NCI-H1417 treated with DMSO at 0.1 percent for 48 hours (cell line): ENCODE results near the gene IFTAP.
"Not testable (repeated sequence)": the region's sequence is repeated elsewhere in the genome, so short reads cannot be mapped to it uniquely, and the experiment has no call there.

ENCODE experiments used
- DNase-seq: peaks from one replicate; lab custom pipeline; 2025; lab: John Stamatoyannopoulos, UW

IFTAP gene, protein sequence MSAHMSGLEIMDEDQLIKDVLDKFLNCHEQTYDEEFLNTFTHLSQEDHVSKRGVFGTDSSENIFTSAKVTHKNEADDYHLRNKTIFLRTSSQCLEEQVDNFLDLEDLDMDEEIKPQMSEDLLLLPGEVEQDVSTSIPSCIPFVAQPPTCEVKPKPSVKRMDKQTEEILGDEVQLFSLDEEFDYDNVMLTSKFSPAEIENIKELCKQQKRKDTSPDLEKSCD

DNA sequence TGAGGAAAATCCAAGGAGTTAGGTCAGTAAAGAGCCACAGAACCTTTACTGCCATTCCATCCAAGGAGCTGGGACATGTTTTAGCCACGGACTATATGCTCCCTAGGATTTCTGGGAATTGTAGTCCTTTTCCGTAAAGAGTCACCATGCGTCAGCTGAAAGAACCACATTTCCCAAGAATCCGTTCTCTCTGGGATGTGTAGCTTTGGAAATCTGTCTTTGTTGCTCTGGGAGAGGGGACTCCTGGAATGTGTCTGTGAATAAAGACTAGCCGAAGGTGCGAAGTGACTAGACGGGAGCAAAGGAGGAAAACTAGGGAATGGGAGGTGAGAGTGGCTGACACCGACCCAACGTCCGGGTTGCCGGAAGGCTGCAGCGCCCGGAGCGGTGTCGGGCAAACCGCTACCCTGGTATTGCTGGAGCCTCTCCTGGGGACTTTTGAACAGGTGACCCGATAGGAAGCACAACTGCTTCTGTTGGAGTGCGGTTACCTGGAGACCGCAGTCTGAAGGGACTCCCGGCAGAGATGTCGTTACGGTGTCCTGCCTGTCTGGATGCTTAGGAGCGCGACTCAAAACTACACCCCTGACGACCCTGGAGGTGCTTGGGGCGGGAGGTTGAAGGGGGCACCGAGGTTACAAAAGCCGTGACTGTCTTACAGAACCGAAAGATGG lies at the start of gene IFTAP:
Gene IFTAP (plus strand): TSS at position 187 of the 674 bp plus-strand sequence. CDS start 15,602 bp downstream, outside the sequence.
- DNase-seq = peak; percentile 88

DNA sequence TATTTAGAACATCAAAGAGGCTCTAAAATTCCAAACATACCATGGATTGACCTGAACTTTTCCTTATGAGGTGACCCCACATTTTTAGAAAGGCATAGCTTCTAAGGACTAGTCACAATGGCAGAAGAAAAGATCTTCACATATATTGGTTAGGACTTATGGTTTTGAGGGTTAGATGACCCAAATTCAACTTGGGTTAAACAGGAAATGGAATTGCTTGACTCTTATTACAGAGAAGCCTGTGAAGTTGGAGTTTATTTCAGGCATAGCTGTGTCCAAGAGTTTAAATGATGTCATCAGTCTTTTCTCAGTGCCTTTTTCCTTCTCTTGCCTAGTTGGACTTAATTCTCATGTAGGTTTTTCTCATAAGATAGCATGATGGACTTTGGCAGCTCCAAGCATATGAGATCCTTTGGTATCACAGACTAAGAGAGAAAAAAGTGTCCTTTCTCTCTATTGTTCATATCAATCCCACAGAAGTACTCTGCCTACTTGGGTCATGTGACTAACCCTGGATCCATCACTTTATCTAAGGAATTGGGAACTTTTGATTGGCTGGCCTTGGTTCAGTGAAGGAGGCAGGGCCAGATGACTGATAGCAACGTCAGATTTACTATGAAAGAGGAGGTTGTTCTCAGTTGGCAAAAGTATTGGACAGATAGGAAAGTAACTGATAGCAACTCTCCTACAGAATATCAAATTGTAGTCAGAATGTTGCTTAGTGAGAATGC lies 43.8 kb upstream of the IFTAP start:
- DNase-seq = no peak

DNA sequence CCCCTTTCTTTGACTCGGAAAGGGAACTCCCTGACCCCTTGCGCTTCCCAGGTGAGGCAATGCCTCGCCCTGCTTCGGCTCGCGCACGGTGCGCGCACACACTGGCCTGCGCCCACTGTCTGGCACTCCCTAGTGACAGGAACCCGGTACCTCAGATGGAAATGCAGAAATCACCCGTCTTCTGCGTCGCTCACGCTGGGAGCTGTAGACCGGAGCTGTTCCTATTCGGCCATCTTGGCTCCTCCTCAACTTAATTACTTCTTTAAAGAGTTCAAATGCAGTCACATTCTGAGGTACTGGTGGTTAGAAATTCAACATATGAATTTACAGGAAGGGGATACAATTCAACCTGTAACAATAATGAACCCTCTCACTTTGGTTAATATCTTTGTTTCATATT lies 36.9 kb upstream of the IFTAP start:
- not testable (repeated sequence) for DNase-seq

DNA sequence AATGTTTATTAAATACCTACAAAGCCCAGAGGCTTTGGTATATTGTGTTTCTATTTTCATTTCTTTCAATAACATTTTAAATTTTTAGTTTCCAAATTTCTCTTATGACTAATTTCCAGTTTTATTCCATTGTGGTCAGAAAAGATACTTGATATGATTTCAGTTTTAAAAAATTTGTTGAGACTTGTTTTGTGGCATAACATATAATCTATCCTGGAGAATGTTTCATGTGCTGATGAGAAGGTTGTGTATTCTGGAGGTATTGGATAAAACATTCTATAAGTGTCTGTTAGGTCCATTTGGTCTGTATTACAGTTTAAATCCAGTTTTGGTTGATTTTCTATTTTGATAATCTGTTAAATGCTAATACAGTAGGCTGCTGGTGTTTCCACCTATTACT lies 36.3 kb upstream of the IFTAP start:
- DNase-seq = no peak

DNA sequence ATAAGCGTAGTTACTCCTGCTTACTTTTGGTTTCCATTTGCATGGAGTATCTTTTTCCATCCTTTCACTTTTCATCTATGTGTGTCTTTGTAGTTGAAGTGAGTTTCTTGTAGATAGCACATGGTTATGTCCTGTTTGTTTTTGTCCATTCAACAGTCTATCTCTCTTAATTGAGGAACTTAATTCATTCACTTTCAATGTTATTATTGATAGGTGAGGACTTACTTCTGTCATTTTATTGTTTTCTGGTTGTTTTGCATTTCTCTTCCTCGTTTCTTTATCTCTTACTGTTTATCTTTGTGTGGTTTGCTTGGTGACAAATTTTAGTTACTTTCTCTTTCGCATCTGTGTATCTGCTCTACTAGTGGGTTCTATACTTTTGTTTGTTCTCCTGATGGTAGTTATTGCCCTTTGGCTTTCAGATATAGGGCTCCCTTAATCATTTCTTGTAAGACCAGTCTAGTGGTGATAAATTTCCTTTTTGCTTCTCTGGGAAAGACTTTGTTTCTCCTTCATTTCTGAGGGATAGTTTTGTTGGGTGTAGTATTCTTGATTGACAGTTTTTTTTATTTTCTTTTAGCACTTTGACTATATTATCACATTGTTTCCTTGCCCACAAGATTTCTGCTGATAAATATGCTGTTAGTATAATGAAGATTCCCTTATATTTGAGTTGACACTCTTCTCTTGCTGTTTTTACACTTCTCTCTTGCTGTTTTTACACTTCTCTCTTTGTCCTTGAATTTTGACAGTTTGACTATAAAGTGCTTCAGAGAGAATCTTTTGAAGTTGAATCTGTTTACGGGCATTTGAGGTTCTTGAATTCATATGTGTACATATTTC lies 35.5 kb upstream of the IFTAP start:
- DNase-seq = no peak

DNA sequence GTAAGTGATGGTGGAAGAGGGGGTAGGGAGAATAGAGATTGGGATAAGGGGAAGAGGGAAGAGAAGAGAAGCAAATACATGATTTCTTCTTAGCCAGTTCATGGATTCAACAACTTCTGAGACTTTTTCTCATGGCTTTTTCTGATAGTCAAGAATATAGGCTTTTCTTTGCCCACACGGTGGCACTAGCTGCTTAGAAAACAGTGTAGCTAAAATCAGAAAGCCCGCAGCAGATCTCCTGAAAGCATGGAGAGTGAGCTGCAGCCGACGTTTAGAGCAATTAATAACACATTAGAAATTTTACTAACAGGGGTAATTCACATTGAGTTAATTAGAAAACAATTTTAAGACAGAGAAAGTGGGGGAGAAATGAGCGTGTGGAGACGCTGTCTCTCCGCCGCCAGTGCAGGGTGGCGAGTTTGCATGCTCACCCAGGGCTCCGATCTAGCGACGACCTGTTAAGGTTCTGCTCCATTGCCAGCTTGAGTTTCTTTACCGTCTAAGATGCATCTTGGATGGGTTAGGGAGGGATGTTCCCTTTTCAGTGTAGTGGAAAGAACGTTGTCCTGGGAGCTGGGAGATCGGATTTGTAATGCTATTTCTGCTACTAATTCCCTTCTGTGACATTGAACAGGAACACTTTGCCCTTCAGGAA lies 29.8 kb upstream of the IFTAP start:
- no peak for DNase-seq

DNA sequence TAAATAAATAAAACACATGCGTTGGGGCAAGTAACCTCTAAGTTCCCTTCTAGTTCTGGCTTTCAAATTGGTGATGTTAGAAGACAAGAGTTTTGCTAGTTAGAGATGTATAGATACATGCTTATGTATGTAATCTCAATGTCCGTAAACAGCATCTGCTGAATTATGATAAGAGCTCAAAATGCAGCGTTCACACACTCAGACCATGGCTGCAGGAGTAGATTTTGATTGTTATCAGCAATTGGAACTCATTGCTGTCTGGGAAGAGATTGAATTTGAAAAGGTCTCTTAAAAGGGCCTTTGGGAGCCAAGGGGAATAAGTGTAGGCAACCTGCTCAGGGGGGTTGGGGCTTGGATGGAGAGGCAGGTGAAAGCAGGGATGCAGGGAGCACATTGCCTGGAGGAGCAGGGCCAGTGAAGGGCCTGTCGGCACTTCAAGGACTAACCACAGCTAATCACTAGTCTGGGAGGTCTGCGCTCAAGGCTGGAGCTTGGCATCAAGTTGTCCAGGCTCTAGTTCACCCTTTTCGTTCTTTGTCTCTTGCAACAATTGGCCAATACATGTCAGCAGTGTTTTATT lies 29.2 kb upstream of the IFTAP start:
- DNase-seq = no peak

DNA sequence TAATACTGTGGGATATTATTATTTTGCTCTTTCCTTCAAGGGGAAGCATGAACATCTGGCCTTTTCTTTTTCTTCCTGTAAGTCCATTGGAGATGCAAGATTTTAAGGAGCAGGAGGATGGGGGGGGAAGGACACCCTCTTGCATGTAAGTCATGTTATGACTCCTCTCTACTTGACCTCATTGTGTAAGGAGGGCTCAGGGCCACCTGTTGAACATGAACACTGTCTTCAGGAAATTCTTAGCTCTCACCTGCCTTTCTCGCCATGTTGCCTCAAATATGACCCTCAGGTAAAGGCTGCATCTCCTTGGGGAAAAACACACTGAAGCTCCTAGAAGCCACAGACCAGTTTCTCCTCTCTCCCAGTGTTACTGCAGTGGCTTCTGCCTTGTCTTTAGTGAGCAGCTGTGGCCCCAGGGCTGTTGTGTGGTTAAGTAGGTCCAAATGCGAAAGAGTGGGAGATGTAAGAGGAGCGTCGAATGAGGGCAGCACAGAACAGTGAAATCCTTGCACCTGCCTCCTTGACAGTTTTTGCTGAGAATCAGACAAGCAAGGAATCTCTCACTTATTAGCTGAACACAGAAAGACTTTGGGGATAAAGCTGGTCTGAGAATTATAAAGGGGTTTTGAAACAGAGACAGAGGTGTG lies 27.8 kb upstream of the IFTAP start:
- DNase-seq = no peak

DNA sequence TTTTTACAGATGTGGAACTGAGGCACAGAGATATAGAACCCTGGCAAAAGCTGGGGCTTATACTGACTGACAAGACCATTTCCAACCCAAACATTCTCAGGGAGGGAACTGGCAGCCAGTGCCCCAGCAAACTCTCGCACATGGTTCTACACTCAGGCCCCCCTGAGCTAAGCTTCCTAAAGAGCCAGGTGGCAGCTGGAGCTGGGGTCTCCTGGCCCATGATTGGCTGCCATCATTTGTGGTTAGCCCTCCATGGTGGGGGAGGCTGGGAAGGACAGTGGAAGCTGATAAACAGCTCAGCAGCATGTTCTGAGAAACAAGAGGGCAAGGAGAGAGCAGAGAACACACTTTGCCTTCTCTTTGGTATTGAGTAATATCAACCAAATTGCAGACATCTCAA lies 26.6 kb upstream of the IFTAP start, which contains the start of gene RAG1:
Gene RAG1 (plus strand): TSS at position 314 of the 400 bp plus-strand sequence. CDS start 5,298 bp downstream, outside the sequence.
- DNase-seq = no peak

DNA sequence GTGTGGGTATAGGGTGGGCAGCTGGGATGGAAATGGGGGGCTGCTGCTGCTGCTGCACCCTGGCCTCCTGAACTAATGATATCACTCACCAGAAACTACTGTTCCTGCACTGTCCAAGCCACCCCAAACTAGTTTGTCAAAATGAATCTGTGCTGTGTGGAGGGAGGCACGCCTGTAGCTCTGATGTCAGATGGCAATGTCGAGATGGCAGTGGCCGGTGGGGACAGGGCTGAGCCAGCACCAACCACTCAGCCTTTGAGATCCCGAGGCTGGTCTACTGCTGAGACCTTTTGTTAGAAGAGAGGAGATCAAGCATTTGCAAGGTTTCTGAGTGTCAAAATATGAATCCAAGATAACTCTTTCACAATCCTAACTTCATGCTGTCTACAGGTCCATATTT lies 25.2 kb upstream of the IFTAP start:
- DNase-seq = no peak

DNA sequence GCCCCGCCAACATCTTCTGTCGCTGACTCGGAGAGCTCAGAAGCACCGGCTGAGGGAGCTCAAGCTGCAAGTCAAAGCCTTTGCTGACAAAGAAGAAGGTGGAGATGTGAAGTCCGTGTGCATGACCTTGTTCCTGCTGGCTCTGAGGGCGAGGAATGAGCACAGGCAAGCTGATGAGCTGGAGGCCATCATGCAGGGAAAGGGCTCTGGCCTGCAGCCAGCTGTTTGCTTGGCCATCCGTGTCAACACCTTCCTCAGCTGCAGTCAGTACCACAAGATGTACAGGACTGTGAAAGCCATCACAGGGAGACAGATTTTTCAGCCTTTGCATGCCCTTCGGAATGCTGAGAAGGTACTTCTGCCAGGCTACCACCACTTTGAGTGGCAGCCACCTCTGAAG lies 19.8 kb upstream of the IFTAP start:
- no peak for DNase-seq

DNA sequence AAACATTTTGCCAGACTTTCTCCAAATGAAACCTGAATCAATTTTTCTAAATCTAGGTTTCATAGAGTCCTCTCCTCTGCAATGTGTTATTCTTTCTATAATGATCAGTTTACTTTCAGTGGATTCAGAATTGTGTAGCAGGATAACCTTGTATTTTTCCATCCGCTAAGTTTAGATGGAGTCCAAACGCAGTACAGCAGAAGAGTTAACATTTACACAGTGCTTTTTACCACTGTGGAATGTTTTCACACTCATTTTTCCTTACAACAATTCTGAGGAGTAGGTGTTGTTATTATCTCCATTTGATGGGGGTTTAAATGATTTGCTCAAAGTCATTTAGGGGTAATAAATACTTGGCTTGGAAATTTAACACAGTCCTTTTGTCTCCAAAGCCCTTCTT lies 16.9 kb upstream of the IFTAP start:
- no peak for DNase-seq

DNA sequence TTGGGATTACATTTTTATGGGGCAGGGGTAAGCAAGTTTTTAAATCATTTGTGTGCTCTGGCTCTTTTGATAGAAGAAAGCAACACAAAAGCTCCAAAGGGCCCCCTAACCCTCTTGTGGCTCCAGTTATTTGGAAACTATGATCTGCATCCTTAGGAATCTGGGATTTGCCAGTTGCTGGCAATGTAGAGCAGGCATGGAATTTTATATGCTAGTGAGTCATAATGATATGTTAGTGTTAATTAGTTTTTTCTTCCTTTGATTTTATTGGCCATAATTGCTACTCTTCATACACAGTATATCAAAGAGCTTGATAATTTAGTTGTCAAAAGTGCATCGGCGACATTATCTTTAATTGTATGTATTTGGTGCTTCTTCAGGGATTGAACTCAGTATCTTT lies 16.4 kb upstream of the IFTAP start:
- DNase-seq = peak; percentile 6

DNA sequence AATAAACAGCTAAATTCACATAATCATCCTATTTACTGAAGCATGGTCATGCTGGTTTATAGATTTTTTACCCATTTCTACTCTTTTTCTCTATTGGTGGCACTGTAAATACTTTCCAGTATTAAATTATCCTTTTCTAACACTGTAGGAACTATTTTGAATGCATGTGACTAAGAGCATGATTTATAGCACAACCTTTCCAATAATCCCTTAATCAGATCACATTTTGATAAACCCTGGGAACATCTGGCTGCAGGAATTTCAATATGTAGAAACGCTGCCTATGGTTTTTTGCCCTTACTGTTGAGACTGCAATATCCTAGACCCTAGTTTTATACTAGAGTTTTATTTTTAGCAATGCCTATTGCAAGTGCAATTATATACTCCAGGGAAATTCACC lies 15.8 kb upstream of the IFTAP start:
- DNase-seq = no peak

DNA sequence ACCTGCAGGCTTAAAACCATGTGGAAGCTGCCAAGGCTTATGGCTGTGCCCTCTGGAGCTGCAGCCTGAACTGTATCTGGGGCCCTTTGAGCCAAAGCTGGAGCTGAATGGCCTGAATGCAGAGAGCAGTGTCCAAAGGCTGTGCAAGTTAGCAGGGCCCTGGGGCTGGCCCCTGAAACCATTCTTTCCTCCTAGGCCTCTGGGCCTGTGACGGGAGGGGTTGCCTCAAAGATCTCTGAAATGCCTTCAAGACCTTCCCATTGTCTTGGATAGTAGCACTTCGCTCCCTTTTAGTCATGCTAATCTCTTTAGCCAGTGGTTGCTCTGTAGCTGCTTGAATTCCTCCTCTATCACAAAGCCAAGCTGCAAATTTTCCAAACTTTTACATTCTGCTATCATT lies 12.8 kb upstream of the IFTAP start:
- no peak for DNase-seq

DNA sequence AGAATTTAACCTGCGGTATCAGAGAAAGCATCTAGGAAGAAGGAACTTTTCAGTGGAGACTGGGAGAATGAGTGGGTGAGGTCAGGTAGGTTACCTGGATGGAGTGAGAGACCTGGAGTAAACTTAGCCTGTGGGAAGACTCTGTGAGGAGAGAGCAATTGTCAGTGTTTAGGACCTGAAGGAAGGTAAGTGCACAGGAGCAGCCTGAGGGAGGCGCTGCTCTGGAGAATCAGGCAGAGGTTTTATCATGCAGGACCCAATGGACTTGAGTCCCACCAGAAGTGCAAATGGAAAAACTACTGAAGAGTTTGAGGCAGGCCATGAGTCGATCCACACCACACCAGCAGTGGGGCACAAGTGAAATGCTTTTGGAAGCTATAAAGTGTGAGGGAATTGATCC lies 10.6 kb upstream of the IFTAP start:
- DNase-seq = no peak

DNA sequence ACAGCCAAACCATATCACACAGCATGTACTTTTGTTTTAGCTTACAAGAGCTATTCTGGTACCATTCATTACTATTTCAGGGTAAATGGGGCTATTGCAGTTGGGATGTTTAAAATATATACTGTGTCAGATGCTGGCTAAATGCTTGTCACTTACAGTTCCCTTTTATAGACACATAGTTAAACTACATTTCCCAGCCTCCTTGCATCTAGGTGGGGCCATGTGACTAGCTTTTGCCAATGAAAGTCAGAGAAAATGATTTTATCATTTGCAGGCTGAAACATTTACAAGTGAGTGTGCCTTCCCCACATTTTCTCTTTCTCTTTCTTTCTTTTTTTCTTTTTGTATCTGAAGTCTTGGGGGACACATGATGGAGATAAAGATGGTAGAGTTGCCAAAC lies 7.8 kb upstream of the IFTAP start:
- no peak for DNase-seq

DNA sequence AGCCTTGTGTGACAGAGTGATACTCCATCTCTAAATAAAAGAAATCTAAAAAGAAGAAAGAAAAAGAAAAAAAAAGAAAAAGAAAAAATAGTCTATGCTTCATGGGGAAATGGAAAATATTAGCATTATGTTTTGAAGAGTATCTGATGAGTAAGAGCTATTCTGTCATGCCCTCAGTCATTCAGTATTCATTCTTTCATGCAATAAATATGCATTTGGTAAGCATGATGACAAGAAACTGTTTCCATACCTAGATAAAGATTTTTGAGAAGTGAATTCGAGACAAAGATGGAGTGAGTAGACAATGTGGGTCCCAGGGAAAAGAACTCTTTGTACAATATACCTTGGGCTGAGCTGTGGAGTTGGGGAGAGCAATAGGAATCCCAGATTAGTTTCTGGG lies 6.2 kb upstream of the IFTAP start:
- no peak for DNase-seq

DNA sequence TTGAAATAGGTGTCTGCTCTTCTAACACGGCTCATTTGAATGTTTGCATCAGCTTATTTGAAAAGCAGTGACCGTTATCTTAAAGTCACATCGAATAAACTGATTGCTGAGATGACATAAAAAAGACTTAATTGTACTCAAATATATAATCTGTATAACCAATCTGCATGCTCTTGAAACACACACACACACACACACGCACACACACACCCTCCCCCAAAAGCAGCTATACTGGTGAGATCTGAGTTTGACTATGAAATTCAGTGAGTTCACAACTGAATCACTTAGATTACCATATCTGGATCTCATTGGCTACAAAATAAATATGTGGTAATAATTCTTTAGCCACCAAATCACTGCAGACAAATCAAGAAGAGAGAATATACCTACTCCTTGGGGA lies 3.8 kb upstream of the IFTAP start:
- DNase-seq = no peak

DNA sequence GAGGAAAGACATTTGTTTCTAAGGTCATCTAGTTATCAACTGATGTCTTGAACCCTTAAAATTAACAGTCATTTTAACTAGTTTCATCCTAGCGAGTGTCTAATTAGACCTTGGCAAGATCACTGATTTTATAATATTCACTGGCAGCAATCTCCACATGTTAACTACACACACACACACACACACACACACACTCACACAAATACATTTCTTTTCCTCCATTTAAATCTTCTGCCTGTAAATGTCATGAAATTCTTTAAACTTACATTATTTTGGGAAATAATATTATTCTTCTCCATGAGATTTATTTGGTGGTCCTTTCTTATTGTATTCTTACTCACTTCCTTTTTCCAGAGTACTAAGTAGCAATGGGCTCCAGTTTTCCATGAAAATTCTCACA lies 2.9 kb upstream of the IFTAP start:
- DNase-seq = no peak

DNA sequence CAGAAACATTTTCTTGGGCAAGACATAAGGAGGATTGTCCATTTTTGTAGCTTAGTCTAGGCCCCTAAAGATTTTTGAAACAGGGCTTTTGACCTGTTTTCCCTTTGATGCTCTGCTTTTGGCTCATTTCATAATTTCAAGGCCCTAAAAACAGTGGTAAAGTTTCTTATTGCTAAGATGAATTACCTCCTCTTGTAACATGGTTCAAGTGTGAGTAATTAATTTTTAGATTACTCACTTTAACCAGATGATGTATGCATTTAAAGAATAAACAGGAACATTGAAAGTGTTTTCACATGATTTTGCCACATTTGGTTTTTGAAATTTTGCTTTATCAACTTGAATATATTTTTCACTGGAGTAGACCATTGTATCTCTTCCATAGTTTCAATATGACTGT lies 2.6 kb downstream of the IFTAP start:
- DNase-seq = no peak
